Rectal smooth muscle tissue (tissue), 1 donor: Measurements from ENCODE around the gene KAZN.

Source experiments
- H3K27ac ChIP-seq: one replicate; pipeline ENCODE4 v1.7.0; 2013; ENCODE audit warnings: low read depth, low read length, inconsistent platforms
- H3K27me3 ChIP-seq: one replicate; pipeline ENCODE4 v1.7.0; 2013; ENCODE audit warnings: low read length; ENCODE audit not compliant: control insufficient read depth, insufficient read depth
- H3K36me3 ChIP-seq: one replicate; pipeline ENCODE4 v1.7.0; 2013; ENCODE audit warnings: low read length; ENCODE audit not compliant: control insufficient read depth, insufficient read depth
- H3K4me1 ChIP-seq: one replicate; pipeline ENCODE4 v1.7.0; 2013; ENCODE audit warnings: low read length; ENCODE audit not compliant: control insufficient read depth, insufficient read depth
- H3K4me3 ChIP-seq: one replicate; pipeline ENCODE4 v1.7.0; 2013; ENCODE audit warnings: low read length
- H3K9ac ChIP-seq: one replicate; pipeline ENCODE4 v1.7.0; 2013; ENCODE audit warnings: low read length

The KAZN gene

GRCh38 chr1:14795589-14795988 is 197.1 kb downstream of the KAZN start:
- H3K4me3 ChIP-seq: no peak overlapping the region
- H3K27me3 ChIP-seq: no peaks in the 10 kb centered on the region
- no peaks in the 10 kb centered on the region for H3K4me1 ChIP-seq
- H3K27ac ChIP-seq: no peak overlapping the region
- no peaks in the 10 kb centered on the region for H3K36me3 ChIP-seq
- no peak overlapping the region for H3K9ac ChIP-seq

GRCh38 chr1:14800014-14800413 is 201.5 kb downstream of the KAZN start:
- H3K27me3 ChIP-seq: no peaks in the 10 kb centered on the region
- no peaks in the 10 kb centered on the region for H3K36me3 ChIP-seq
- H3K4me1 ChIP-seq: no peaks in the 10 kb centered on the region
- H3K9ac ChIP-seq: no peak overlapping the region
- no peak overlapping the region for H3K4me3 ChIP-seq
- no peak overlapping the region for H3K27ac ChIP-seq

- Histone ChIP-seq H3K4me1 (no peaks in the 10 kb centered on the region), H3K4me3 (no peak overlapping the region), H3K27me3 (no peaks in the 10 kb centered on the region), H3K27ac (no peak overlapping the region), H3K36me3 (no peaks in the 10 kb centered on the region), H3K9ac (no peak overlapping the region)
Observed at GRCh38 chr1:14800500-14801076, 202.1 kb downstream of the KAZN start.

GRCh38 chr1:14803002-14803789 is 204.7 kb downstream of the KAZN start:
- H3K4me3 ChIP-seq: no peak overlapping the region
- no peaks in the 10 kb centered on the region for H3K36me3 ChIP-seq
- H3K4me1 ChIP-seq: no peaks in the 10 kb centered on the region
- no peak overlapping the region for H3K9ac ChIP-seq
- no peaks in the 10 kb centered on the region for H3K27me3 ChIP-seq
- no peak overlapping the region for H3K27ac ChIP-seq

GRCh38 chr1:14804626-14805025 is 206.1 kb downstream of the KAZN start:
- no peaks in the 10 kb centered on the region for H3K4me1 ChIP-seq
- H3K9ac ChIP-seq: no peak overlapping the region
- H3K27me3 ChIP-seq: no peaks in the 10 kb centered on the region
- H3K27ac ChIP-seq: no peak overlapping the region
- H3K36me3 ChIP-seq: no peaks in the 10 kb centered on the region
- H3K4me3 ChIP-seq: no peak overlapping the region

GRCh38 chr1:14806772-14807171 is 208.3 kb downstream of the KAZN start:
- Histone ChIP-seq H3K36me3 (no peaks in the 10 kb centered on the region), H3K4me1 (no peaks in the 10 kb centered on the region), H3K9ac (no peak overlapping the region), H3K27ac (no peak overlapping the region), H3K27me3 (no peaks in the 10 kb centered on the region), H3K4me3 (no peak overlapping the region)

- no peaks in the 10 kb centered on the region for H3K4me1 ChIP-seq
Observed at GRCh38 chr1:14808768-14809167, 210.3 kb downstream of the KAZN start.

GRCh38 chr1:14809191-14809981 is 210.9 kb downstream of the KAZN start:
- Histone ChIP-seq H3K9ac (no peak overlapping the region), H3K27me3 (no peaks in the 10 kb centered on the region), H3K36me3 (no peaks in the 10 kb centered on the region), H3K4me3 (no peak overlapping the region), H3K4me1 (no peaks in the 10 kb centered on the region), H3K27ac (no peak overlapping the region)

More at GRCh38 chr1:14808768-14809167, 210.3 kb downstream of the KAZN start:
- Histone ChIP-seq H3K4me3 (no peak overlapping the region), H3K9ac (no peak overlapping the region), H3K27me3 (no peaks in the 10 kb centered on the region), H3K36me3 (no peaks in the 10 kb centered on the region), H3K27ac (no peak overlapping the region)

GRCh38 chr1:14810595-14811361 is 212.3 kb downstream of the KAZN start:
- no peaks in the 10 kb centered on the region for H3K36me3 ChIP-seq
- H3K27me3 ChIP-seq: no peaks in the 10 kb centered on the region
- no peaks in the 10 kb centered on the region for H3K4me1 ChIP-seq
- H3K9ac ChIP-seq: no peak overlapping the region
- H3K27ac ChIP-seq: no peak overlapping the region
- H3K4me3 ChIP-seq: no peak overlapping the region

- H3K27me3 ChIP-seq: no peaks in the 10 kb centered on the region
- no peak overlapping the region for H3K4me3 ChIP-seq
- H3K9ac ChIP-seq: no peak overlapping the region
- H3K4me1 ChIP-seq: no peaks in the 10 kb centered on the region
- H3K36me3 ChIP-seq: no peaks in the 10 kb centered on the region
- no peak overlapping the region for H3K27ac ChIP-seq
Observed at GRCh38 chr1:14811573-14811972, 213.1 kb downstream of the KAZN start.

- Histone ChIP-seq H3K27ac (no peak overlapping the region), H3K4me3 (no peak overlapping the region), H3K36me3 (no peaks in the 10 kb centered on the region), H3K27me3 (no peaks in the 10 kb centered on the region), H3K9ac (no peak overlapping the region), H3K4me1 (no peaks in the 10 kb centered on the region)
Observed at GRCh38 chr1:14812189-14812588, 213.7 kb downstream of the KAZN start.
